H1 (cell line): ENCODE data around the gene SOX14. TPM values are rescaled to one million over a fixed set of nuclear protein-coding genes. Genes with fewer than 3 reads are reported as not detected.
A peak's percentile ranks its signal among the peaks of the same experiment; 100 is the strongest.

Source experiments
- RBBP5 ChIP-seq: IDR thresholded peaks from 2 replicates; pipeline ENCODE4 v1.7.1; 2012; ENCODE audit warnings: low read depth, mild to moderate bottlenecking, inconsistent platforms, low read length, moderate library complexity, borderline replicate concordance
- SAP30 ChIP-seq: fragments of 300-600 bp; sonication (generic); IDR thresholded peaks from 2 replicates; pipeline ENCODE4 v1.7.1; 2012; ENCODE audit warnings: low read length, moderate library complexity, mild to moderate bottlenecking, inconsistent platforms; ENCODE audit not compliant: insufficient read depth, insufficient replicate concordance
- SIN3A ChIP-seq, 2 experiments: IDR thresholded peaks in 1 of 2; conservative IDR thresholded peaks in 1 of 2; 2 replicates each; pipeline ENCODE4 v1.6.1; 2011 to 2012; ENCODE audit warnings: low read length in 2 of 2, improper control_type of control experiment in 1 of 2, low read depth in 1 of 2, mild to moderate bottlenecking in 1 of 2
- SIRT6 ChIP-seq: IDR thresholded peaks from one replicate; pipeline ENCODE4 v1.7.1; 2012; ENCODE audit warnings: low read length, inconsistent platforms
- polyA plus RNA-seq, 7 experiments: library from polyadenylated mRNA; depleted of rRNA in 3 of 7; stranded (reverse) in 5 of 7; unstranded in 2 of 7; fragments of >200 nt in 5 of 7; fragments of 200-250 nt in 2 of 7; gene quantifications; 1 replicate in 5 of 7; 2 replicates in 1 of 7; 4 replicates in 1 of 7; pipeline versions ENCODE4 v1.2.1 to v1.2.3, GENCODE V29; 2011 to 2013; ENCODE audit warnings: missing spikeins in 2 of 7, mixed read lengths in 2 of 7
- total RNA-seq: library from RNA; stranded (reverse); fragmentation: NEBNext Ultra II Directional; extraction: Animal tissue kit (Norgen Biotek cat#: 25700); gene quantifications from 2 replicates; pipeline ENCODE4 v1.2.1, GENCODE V29; 2021
- TF ChIP-seq, protein P1 (sequence below), 3 experiments: IDR thresholded peaks; 1 replicate in 2 of 3; 2 replicates in 1 of 3; pipeline versions ENCODE4 v1.5.1 to v1.6.1; 2011; ENCODE audit warnings: low read length in 3 of 3, mild to moderate bottlenecking in 3 of 3, inconsistent platforms in 2 of 3, low read depth in 1 of 3, moderate library complexity in 1 of 3; ENCODE audit not compliant: insufficient read depth in 1 of 3; ENCODE audit errors: control extremely low read depth in 1 of 3
- TF ChIP-seq, protein P2 (sequence below): IDR thresholded peaks from 2 replicates; pipeline ENCODE4 v1.6.1; 2011; ENCODE audit warnings: low read depth, mild to moderate bottlenecking, low read length; ENCODE audit not compliant: insufficient read depth

SOX14 gene
- total and polyA plus RNA-seq, 2 of the 8 experiments (the other 6 are each of a cell fraction or from before 2014, with no cell fraction given), result 0.03 to 0.50 TPM

DNA sequence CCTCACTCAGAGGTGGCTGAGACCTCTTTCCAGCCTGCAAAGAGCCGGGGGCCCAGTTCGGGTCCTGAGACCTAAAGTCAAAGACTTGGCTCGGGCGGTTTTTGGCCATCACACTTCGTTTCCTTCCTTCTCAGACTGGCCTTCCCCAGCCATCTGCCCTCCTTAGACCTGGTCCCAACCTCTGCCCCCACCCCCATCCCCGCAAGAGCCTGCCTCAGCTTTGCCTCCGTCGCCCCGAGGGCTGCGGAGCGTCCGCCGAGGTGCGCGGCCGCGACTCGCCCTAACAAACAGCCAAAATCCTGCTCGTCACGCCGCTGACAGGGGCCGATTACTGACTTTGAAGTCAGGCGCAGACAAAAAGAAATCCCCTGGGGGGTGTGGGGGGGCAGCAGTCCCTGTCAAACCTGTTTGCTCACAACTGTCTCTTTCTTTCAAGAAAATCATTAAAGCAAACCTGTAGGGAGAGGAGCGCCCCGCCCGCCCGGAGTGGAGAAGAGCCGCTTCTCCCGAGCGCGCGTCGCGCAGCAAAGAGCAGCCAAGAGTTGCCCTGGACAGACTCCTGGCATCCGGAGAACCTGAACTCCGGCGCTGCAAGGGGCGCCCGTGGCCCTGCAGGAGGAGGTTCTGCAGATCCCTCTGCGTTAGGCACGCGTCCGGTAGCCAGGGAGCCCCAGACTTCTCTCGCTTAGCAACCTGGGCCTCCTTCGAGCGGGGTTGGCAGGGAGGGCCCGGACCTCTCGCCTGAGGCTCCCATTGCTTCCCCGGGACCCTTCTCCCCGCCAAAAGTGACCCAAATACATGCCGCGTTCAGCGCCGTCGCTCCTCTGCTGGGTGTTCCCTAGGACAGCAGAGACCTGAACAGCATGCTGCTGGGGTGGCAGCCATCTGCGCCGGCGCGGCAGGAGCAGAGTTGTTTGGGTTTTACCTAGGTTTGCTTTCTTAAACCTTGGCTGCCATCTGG lies 4.5 kb downstream of the SOX14 start (continued):
- TF ChIP-seq SIN3A (conservative IDR thresholded peaks at IDR 0.05 in 1 of 2, IDR thresholded peaks at IDR 0.05 in 1 of 2; ENCODE audit: low read depth in 1 of 2, low read length in 2 of 2), result 0 out of 4 replicates have a peak, but pooled peaks of 1 of the 2 experiments have one; percentile 44
- TF ChIP-seq, protein P1, sequence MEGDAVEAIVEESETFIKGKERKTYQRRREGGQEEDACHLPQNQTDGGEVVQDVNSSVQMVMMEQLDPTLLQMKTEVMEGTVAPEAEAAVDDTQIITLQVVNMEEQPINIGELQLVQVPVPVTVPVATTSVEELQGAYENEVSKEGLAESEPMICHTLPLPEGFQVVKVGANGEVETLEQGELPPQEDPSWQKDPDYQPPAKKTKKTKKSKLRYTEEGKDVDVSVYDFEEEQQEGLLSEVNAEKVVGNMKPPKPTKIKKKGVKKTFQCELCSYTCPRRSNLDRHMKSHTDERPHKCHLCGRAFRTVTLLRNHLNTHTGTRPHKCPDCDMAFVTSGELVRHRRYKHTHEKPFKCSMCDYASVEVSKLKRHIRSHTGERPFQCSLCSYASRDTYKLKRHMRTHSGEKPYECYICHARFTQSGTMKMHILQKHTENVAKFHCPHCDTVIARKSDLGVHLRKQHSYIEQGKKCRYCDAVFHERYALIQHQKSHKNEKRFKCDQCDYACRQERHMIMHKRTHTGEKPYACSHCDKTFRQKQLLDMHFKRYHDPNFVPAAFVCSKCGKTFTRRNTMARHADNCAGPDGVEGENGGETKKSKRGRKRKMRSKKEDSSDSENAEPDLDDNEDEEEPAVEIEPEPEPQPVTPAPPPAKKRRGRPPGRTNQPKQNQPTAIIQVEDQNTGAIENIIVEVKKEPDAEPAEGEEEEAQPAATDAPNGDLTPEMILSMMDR (IDR thresholded peaks at IDR 0.05; ENCODE audit: control extremely low read depth in 1 of 3, insufficient read depth in 1 of 3, low read depth in 1 of 3, low read length in 3 of 3), result no peak
- no peak for TF ChIP-seq SAP30
- no peak for TF ChIP-seq SIRT6
- no peak for TF ChIP-seq RBBP5
- TF ChIP-seq, protein P2, sequence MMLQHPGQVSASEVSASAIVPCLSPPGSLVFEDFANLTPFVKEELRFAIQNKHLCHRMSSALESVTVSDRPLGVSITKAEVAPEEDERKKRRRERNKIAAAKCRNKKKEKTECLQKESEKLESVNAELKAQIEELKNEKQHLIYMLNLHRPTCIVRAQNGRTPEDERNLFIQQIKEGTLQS, result no peak
- TF ChIP-seq, all 59 proteins: peak for 11
